ENCODE results near the gene CYP3A7.
"Not testable (repeated sequence)": the region's sequence is repeated elsewhere in the genome, so short reads cannot be mapped to it uniquely, and the experiment has no call there.

CYP3A7 gene

GRCh38 chr7:99669782-99670181 lies 65.2 kb downstream of the CYP3A7 start:
- TF ChIP-seq, protein P1, sequence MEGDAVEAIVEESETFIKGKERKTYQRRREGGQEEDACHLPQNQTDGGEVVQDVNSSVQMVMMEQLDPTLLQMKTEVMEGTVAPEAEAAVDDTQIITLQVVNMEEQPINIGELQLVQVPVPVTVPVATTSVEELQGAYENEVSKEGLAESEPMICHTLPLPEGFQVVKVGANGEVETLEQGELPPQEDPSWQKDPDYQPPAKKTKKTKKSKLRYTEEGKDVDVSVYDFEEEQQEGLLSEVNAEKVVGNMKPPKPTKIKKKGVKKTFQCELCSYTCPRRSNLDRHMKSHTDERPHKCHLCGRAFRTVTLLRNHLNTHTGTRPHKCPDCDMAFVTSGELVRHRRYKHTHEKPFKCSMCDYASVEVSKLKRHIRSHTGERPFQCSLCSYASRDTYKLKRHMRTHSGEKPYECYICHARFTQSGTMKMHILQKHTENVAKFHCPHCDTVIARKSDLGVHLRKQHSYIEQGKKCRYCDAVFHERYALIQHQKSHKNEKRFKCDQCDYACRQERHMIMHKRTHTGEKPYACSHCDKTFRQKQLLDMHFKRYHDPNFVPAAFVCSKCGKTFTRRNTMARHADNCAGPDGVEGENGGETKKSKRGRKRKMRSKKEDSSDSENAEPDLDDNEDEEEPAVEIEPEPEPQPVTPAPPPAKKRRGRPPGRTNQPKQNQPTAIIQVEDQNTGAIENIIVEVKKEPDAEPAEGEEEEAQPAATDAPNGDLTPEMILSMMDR (IDR thresholded peaks at IDR 0.05; ENCODE audit: low read length, missing control alignments) = no peak
- H3K4me3 ChIP-seq (replicated peaks; ENCODE audit: low read depth, low read length) = no peak overlapping the region
- DNase-seq (ENCODE audit: low read depth) = no peak

GRCh38 chr7:99668541-99668940 lies 66.5 kb downstream of the CYP3A7 start:
- TF ChIP-seq, protein P1 (IDR thresholded peaks at IDR 0.05; ENCODE audit: low read length, missing control alignments) = no peak
- no peak for DNase-seq (ENCODE audit: low read depth)
- no peak overlapping the region for H3K4me3 ChIP-seq (replicated peaks; ENCODE audit: low read depth, low read length)

- TF ChIP-seq, protein P1 (IDR thresholded peaks at IDR 0.05; ENCODE audit: low read length, missing control alignments) = no peak
These were observed 67.8 kb downstream of the CYP3A7 start for GRCh38 chr7:99667179-99667578.

GRCh38 chr7:99666013-99666395 lies 69.0 kb downstream of the CYP3A7 start:
- no peak overlapping the region for H3K4me3 ChIP-seq (replicated peaks; ENCODE audit: low read depth, low read length)
- DNase-seq (ENCODE audit: low read depth) = no peak
- TF ChIP-seq, protein P1 (IDR thresholded peaks at IDR 0.05; ENCODE audit: low read length, missing control alignments) = no peak

More at GRCh38 chr7:99667179-99667578, 67.8 kb downstream of the CYP3A7 start:
- DNase-seq (ENCODE audit: low read depth) = no peak
- H3K4me3 ChIP-seq (replicated peaks; ENCODE audit: low read depth, low read length) = no peak overlapping the region

DNA sequence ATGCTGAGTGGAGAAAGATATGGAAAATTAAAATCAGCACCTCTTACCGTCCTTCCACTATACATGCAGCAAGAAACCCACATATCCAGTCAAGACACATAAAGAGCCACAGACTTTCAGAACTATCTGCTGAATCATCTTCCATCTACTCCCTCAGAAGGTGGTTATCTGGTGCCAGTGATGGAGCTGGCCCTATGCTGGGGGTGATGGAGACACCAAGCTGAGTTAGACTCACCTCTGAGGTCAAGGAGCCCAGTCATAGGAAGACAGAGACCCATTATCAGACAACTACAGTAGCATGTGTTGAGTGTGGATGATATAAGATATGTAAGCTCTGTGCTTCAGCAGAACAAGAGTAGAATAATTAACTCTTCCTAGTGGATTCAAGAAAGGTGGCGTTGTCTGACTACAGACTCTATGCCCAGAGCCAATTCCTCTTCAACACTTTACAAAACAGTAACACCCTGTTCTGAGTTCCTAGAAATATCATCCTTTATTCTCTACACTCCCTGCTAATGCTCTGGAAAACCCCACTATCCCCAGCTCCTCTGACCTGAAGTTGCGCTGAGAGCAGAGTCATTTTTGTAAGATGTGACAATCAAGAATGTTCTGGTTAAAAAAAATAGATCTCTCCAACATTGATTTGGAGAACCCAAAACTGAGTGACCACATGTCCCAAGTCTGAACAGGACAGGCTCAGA lies 69.5 kb downstream of the CYP3A7 start:
- DNase-seq (ENCODE audit: low read depth) = no peak
- TF ChIP-seq, protein P1 (IDR thresholded peaks at IDR 0.05; ENCODE audit: low read length, missing control alignments) = no peak
- no peak overlapping the region for H3K4me3 ChIP-seq (replicated peaks; ENCODE audit: low read depth, low read length)

DNA sequence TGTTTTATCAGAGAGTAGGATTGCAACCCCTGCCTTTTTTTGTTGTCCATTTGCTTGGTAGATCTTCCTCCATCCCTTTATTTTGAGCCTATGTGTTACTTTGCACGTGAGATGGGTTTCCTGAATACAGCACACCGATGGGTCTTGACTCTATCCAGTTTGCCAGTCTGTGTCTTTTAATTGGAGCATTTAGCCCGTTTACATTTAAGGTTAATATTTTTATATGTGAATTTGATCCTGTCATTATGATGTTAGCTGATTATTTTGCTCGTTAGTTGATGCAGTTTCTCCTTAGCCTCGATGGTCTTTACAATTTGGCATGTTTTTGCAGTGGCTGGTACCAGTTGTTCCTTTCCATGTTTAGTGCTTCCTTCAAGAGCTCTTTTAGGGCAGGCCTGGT lies 77.1 kb downstream of the CYP3A7 start:
- H3K4me3 ChIP-seq (replicated peaks; ENCODE audit: low read depth, low read length); DNase-seq (ENCODE audit: low read depth): not testable (repeated sequence)

All from fibroblast of pulmonary artery (primary cell).